GM21529 (cell line): ENCODE measurements around the gene APOBEC3F.

Source experiments
- ATAC-seq: cut with Tn5 transposase; IDR thresholded peaks from one replicate; pipeline ENCODE4 v1.9.1; 2021; ENCODE audit not compliant: unreplicated experiment

The APOBEC3F gene

DNA sequence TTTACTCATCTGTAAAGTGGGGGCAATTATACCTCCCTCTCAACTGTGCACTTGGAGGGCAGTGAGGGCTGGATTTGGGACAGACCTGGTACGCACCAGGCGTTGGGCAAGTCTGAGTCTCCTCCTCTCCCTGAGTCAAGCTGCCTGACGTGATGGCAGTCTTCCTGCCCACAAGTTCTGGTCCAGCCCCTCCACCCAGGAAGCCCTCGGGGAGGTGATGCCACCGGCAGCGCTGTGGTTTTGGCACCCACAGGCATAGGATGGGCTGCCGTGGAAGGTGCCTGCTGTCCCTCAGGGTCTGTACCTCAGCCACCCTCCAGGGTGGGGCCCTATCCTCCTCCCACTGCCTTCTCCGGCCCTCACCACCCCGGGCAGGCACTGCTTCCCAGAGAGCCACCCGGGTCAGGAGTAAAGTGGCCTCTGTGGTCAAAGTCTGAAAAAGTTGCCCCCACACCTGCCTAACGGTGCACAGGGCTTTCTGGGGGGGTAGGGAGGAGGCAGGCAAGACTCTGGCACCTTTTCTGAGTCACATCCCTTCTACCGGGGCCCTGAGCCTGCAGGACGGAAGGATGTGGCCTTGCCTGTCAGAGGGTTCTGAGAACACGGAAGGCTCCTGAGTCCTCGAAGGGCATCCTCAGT lies 49.9 kb downstream of the APOBEC3F start:
- ATAC-seq, result no peak

- no peak for ATAC-seq
Observed at GRCh38 chr22:39091126-39092081, 50.7 kb downstream of the APOBEC3F start.

GRCh38 chr22:39092111-39092862 lies 51.6 kb downstream of the APOBEC3F start:
- no peak for ATAC-seq

DNA sequence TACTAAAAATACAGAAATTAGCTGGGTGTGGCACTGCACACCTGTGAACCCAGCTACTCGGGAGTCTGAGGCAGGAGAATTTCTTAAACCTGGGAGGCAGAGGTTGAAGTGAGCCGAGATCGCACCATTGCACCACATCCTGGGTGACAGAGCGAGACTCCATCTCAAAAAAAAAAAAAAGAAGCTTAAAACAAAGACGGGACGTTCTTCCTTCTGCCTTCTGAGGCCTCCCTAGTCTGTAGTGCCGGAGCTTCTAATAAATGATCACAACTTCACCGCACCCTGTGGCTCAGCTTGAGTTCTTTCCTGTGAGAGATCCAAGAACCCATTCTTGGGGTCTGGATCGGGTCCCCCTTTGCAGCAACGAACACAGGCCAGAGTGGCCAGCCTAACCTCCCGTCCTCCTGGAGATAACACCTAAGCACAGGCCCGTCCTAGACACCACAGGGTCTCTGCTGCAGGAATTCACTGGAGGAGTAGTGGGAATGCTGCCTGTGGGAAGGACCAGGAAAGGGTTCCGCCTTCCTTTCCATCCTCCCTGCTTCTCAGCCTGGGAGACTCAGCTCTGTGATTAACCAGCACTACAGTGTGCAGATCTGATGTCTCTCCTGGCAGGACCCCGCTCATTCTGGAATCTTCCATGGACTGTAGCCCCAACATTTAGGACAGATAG lies 54.2 kb downstream of the APOBEC3F start:
- ATAC-seq, result no peak

DNA sequence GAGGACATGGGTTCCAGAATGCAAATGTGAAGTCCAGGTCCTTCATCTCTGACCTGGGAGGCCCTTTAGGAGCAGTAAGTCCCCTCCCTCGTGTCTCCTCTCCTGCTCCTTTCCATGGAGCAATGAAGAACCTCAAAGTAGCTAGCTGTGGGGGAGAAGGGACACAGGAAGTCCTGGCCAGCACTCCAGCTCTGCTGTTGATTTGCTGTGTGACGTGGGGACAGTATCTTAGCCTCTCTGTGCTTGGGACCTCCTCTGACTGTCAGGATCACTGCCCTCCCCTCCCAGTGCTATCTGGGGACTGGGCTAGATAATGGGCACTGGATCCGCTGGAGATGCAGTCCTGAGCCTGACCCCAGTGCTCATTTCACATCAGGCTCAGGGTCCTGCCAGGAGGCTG lies 55.3 kb downstream of the APOBEC3F start:
- ATAC-seq, result no peak

- no peak for ATAC-seq
Observed at GRCh38 chr22:39097098-39098020, 56.7 kb downstream of the APOBEC3F start, which contains the start of gene APOBEC3H. Gene APOBEC3H, plus strand, starts transcription at chr22:39097244. Its CDS starts 3,035 bp downstream, at chr22:39100279.

GRCh38 chr22:39098026-39098425 lies 57.4 kb downstream of the APOBEC3F start:
- ATAC-seq, result no peak

- no peak for ATAC-seq
Observed at GRCh38 chr22:39098576-39098975, 57.9 kb downstream of the APOBEC3F start.

DNA sequence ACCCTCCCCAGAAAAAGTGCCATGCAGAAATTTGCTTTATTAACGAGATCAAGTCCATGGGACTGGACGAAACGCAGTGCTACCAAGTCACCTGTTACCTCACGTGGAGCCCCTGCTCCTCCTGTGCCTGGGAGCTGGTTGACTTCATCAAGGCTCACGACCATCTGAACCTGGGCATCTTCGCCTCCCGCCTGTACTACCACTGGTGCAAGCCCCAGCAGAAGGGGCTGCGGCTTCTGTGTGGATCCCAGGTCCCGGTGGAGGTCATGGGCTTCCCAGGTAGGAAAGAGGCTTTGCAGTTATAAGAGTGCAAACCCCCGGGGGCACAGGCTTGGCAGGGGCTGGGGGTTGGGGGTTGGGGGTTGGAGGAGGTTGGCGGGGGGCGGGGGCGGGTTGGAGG lies 60.6 kb downstream of the APOBEC3F start:
- ATAC-seq, result no peak

GRCh38 chr22:39103431-39103830 lies 62.8 kb downstream of the APOBEC3F start:
- ATAC-seq, result no peak
